CD4-positive, alpha-beta T cell treated with Interleukin-4 for 4 hours (primary cell): ENCODE measurements around the gene CST2.
"Not testable (repeated sequence)": the region's sequence is repeated elsewhere in the genome, so short reads cannot be mapped to it uniquely, and the experiment has no call there.

Source experiments
- DNase-seq: peaks from one replicate; pipeline ENCODE4 v3.0.0-alpha.2; 2020

Gene CST2, protein sequence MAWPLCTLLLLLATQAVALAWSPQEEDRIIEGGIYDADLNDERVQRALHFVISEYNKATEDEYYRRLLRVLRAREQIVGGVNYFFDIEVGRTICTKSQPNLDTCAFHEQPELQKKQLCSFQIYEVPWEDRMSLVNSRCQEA

DNA sequence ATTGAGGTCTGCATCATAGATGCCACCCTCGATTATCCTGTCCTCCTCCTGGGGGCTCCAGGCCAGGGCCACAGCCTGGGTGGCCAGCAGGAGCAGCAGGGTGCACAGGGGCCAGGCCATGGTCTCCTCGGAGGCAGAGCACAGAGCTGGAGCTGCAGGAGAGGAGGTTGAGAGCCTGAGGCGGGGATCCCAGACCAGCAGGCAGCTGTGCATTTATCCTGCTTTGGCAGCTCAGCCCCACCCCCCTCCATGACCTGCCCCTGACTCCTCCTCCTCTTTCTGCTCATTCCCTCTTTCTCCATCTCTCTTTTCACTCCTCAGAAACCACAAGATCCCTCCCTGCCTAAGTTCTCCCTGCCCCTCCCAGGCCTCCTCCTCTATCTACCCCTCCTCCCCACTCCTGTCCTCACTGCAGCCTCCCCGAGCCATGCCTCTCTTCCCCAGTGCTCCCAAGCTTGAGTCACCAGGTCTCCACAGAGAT, at the start of gene CST2:
Gene CST2 (minus strand): TSS at position 189 of the 481 bp plus-strand sequence. CDS start 69 bp downstream, at position 120.
- no peak for DNase-seq

GRCh38 chr20:23875606-23876237, 49.2 kb upstream of the CST2 start:
- DNase-seq, result no peak

- no peak for DNase-seq
Observed at GRCh38 chr20:23874747-23875146, 48.2 kb upstream of the CST2 start.

DNA sequence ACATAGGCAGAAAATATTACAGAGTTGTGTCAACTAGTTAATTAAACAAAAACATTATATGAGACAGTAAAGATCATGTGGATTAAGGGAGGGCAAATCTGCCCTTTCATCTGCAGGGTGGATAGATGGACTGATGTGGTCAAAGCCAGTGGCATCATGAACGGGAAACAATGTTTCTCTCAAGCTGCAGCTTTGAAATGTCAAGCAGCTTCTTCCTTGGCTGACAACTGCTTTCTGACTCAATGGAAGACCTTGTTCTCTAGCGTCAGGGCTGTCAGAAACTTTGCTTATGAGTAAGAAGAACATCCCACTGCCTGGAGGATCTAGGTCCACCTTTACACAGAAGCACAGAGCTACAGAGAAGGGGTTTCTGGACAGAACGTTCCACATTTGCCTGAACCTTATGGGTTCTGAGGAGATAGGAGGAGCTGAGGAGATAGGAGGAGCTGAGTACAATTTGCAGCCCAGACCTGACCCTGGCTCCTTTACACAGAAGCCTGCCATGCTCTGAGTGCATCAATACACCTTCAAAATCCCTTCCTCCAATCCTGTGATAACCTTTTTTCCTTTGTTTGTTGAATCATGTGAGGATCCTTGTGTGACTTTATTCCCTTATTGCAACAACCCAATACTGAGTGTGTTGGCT, 47.0 kb upstream of the CST2 start:
- no peak for DNase-seq

DNA sequence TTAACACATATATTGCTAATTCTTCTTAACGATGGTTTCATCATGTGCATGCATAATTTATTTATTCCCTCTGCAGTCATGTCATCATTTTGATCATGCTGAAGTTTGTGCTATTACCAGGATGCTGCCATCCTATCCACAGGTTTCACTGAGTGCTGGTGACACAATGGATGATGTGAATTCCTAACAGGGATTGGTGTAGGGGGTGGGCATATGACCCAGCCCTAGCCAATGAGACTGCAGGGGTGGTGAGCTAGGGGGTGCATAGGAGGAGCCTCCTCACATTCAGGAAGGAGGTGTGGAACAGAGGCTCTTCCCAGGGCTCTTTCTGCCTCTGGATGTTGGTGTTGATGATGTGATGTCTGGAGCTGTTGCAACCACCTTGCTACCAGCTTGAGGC, 45.5 kb upstream of the CST2 start:
- DNase-seq, result no peak

DNA sequence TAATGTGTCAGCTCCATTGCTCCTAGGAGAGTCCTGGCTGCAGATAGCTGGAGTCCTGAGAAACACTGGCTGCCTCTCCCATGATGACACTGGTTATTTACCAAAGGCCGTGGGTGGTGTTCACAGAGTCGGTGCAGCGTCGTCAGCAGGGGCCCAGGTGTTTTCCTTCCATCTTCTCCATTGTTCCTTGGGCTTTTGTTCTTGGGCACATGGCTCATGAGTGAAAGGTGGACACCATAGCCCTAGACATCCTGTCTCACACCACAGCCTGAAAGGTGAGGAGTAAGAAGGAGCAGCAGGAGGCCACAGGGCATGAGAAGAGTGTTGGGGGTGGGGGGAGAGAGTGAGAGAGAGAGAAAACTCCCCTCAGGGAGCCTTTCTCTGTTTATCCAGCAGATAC, 43.9 kb upstream of the CST2 start:
- DNase-seq, result no peak

DNA sequence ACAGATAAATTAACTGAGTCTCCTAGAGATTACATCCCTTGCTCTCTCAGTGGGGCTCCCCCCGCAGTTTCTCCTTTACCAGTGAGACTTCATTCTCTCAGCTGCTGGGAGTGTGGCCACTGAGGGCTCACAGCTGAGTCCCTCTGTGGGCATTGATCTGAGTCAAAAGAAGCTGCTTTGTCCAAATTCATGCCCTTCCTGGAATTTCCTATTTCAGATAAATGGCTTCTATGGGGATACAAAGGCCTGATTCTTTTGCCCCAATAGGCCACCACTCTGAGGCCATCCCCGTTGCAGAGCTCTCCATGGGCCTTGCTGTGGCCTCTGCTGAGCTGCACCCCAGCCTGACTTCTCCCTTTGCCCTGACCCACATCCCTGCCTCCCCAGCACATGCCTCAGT, 43.0 kb upstream of the CST2 start:
- no peak for DNase-seq

DNA sequence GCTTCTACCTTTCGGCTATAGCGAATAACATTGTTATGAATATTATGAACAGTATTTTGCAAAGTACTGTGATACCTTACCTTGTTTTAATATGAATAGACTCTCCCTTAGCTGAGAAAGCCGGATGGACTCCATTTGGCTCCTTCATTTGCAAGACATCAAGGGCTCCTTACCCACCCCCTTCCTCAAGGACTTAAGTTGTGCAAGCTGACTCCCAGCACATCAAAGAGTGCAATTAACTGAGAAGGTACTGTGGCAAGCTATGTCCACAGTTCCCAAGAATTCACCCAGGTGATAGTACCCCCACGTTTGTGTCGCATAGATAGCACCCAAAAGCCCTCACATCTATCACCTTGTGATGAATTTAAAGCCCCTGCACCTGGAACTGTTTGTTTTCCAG, 41.8 kb upstream of the CST2 start:
- no peak for DNase-seq

- no peak for DNase-seq
Observed at GRCh38 chr20:23867152-23867776, 40.7 kb upstream of the CST2 start.

DNA sequence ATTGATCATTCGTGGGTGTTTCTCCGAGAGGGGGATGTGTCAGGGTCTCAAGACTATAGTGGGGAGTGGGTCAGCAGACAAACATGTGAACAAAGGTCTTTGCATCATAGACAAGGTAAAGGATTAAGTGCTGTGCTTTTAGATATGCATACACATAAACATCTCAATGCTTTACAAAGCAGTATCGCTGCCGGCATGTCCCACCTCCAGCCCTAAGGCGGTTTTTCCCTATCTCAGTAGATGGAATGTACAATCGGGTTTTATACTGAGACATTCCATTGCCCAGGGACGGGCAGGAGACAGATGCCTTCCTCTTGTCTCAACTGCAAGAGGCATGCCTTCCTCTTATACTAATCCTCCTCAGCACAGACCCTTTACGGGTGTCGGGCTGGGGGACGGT, 34.2 kb upstream of the CST2 start:
- DNase-seq, result not testable (repeated sequence)

GRCh38 chr20:23857962-23858595, 31.6 kb upstream of the CST2 start:
- DNase-seq, result no peak

- DNase-seq, result no peak
Observed at GRCh38 chr20:23856736-23857135, 30.2 kb upstream of the CST2 start.

DNA sequence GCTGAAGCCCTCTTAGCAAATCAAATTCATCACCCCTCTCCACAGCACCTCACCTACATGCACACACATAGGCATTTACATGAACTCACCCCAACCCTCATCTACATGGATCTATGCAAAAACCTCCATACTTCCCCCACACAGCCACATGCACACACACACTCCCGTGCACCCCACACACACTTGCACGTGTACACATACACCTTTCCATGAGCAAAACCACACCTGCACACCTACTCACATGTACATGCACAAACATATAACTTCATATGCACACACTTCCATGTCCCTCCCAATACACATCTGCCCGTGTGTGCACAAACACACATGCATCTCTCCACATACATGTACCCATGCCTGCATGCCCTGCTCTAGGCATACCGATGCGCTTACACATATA, 29.7 kb upstream of the CST2 start:
- no peak for DNase-seq

- no peak for DNase-seq
Observed at GRCh38 chr20:23841693-23842092, 15.2 kb upstream of the CST2 start.

DNA sequence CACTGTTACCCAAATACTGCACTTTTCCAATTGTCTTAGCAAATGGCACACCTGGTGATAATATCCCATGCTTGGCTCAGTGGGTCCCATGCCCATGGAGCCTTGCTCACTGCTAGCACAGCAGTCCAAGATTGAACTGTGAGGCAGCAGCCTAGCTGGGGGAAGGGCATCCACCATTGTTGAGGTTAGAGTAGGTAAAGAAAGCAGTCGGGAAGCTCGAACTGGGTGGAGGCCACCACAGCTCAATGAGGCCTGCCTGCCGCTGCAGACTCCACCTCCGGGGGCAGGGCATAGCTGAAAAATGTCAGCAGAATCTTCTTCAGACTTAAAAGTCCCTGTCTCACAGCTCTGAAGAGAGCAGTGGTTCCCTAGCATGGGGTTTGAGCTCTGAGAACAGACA, 9.2 kb upstream of the CST2 start:
- DNase-seq, result no peak

GRCh38 chr20:23832775-23833513, 6.4 kb upstream of the CST2 start:
- no peak for DNase-seq

DNA sequence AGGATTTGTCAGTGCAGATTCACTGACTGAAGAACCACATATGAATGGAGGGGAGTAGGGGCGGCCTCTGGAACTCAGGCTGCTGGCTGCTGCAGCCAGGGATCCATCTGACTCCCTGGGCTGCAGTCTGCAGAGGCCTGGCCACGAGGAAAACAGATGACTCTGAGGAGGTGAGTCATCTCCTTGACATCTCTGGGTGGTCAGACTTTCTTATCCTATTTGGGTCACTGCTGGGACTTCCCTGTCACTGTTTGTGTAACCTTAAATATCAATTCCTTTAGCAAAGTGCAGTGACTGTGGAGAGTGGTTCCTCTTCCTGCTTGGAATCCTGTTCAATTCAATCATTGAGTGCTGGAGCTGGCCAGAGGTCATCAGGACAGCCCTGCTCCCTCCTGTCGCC, 5.4 kb upstream of the CST2 start:
- DNase-seq, result not testable (repeated sequence)

DNA sequence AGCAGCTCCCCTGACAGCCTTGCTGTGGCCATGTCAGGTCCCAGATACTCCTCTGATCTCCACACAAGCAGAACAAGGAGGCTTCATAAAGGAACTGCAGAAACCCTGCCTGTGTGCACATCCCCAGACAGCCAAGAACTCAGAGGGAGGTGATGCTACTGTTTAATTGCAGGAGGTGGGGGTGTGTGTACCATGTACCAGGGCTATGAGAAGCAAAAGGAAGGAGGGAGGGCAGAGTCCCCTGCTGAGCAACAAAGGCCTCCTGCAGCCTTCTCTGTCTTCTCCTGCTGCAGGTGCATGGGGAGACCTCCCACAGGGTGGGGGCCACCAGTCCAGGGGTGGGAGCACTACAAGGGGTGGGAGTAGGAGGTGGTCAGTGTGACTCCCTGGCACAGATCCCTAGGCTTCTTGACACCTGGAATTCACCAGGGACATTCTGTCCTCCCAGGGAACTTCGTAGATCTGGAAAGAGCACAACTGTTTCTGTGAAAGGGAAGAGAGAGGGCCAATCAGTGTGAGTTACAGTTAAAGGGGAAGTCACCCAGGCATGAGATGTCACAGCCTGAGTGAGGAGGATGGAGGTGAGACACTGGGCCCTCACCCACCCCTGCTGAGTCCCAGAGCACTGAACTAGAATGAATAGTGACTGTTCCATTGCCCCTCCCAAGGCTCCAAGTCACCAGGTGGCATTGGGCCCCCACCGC, 2.8 kb downstream of the CST2 start:
- no peak for DNase-seq

DNA sequence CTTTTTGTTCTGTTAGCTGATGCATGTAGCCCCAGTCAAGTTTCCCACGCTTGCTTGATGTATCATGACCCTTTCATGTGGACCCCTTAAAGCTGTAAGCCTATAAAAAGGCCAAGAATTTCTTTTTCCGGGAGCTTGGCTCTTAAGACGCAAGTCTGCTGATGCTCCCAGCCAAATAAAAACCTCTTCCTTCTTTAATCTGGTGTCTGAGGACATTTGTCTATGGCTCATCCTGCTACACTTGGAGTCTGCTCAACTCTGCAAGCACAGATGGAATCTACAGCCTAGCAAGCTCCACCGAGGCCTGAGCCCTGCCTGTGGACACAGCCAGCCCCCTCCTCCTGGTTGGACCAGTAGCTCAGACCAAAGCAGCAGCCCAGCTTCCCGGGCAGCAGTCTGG, 3.4 kb downstream of the CST2 start:
- DNase-seq, result no peak

GRCh38 chr20:23820493-23820892, 6.0 kb downstream of the CST2 start:
- no peak for DNase-seq

DNA sequence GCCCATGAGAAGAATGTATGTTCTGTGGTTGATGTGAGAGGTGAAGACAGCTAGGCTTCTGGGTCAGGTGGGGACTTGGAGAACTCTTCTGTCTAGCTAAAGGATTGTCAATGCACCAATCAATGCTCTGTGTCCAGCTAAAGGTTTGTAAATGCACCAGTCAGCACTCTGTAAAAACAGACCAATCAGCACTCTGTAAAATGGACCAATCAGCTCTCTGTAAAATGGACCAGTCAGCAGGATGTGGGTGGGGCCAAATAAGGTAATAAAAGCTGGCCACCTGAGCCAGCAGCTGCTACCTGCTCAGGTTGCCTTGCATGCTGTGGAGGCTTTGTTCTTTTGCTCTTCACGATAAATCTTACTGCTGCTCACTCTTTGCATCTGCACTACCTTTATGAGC, 15.0 kb downstream of the CST2 start:
- not testable (repeated sequence) for DNase-seq

GRCh38 chr20:23810349-23810748, 16.2 kb downstream of the CST2 start:
- DNase-seq, result not testable (repeated sequence)
